ENCODE results near the gene NECAB2. TPM values are rescaled to one million over a fixed set of nuclear protein-coding genes. Genes with fewer than 3 reads are reported as not detected.

NECAB2 gene
- total RNA-seq, 1 donor from 2014 or later: 0.40 TPM

DNA sequence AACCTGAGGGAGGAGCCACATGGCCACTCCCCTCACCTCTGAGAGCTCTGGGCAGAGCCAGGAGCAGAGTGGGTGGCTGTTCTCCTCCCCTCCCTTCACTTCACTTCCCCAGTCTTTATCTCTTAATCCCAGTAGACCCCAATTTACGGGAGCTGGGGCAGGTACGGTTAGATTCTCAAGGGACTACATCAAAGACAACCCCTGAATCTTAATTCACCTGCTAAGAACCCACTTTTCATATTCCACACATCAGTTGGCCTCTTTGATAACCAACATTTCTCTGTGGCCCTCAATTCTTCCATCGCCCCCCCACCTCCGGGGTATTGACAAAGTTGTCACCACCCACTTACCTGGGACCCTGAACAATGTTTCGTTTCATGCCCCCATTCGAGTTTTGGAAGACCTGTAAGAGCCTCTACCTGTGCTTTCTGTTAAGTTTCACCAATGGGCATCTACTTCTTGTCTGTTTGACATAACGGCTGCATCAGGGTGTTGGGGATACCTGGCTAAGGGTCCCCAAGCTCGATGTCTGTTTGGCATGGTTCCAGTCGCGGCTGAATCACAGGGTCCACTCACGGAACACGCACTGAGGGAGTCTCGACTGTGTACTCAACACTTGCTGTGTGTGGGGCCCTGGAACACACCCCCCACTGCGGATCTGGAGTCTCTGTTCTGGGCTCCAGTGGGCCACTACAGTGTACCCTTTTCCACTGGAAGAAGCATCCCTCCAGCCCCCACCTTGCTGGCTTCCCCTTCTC, 46.7 kb downstream of the NECAB2 start:
- Mint-ChIP-seq H3K27ac (ENCODE audit: unreplicated experiment) (no peak overlapping the region), H3K36me3 (ENCODE audit: low read depth) (peaks cover 4% of the 10 kb centered on the region), H3K4me3 (ENCODE audit: unreplicated experiment) (no peak overlapping the region), H3K27me3 (ENCODE audit: low read depth) (peaks cover 8% of the 10 kb centered on the region), H3K9me3 (ENCODE audit: low read depth) (peaks cover 11% of the 10 kb centered on the region), H3K4me1 (ENCODE audit: low read depth) (no peaks in the 10 kb centered on the region)
- no peak for DNase-seq (ENCODE audit: low spot score)
- TF ChIP-seq, protein P1, sequence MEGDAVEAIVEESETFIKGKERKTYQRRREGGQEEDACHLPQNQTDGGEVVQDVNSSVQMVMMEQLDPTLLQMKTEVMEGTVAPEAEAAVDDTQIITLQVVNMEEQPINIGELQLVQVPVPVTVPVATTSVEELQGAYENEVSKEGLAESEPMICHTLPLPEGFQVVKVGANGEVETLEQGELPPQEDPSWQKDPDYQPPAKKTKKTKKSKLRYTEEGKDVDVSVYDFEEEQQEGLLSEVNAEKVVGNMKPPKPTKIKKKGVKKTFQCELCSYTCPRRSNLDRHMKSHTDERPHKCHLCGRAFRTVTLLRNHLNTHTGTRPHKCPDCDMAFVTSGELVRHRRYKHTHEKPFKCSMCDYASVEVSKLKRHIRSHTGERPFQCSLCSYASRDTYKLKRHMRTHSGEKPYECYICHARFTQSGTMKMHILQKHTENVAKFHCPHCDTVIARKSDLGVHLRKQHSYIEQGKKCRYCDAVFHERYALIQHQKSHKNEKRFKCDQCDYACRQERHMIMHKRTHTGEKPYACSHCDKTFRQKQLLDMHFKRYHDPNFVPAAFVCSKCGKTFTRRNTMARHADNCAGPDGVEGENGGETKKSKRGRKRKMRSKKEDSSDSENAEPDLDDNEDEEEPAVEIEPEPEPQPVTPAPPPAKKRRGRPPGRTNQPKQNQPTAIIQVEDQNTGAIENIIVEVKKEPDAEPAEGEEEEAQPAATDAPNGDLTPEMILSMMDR (IDR thresholded peaks at IDR 0.05): no peak

- TF ChIP-seq, protein P1 (IDR thresholded peaks at IDR 0.05): no peak
- Mint-ChIP-seq H3K36me3 (ENCODE audit: low read depth) (peaks cover 4% of the 10 kb centered on the region), H3K27me3 (ENCODE audit: low read depth) (peaks cover 8% of the 10 kb centered on the region), H3K27ac (ENCODE audit: unreplicated experiment) (no peak overlapping the region), H3K9me3 (ENCODE audit: low read depth) (peaks cover 11% of the 10 kb centered on the region), H3K4me1 (ENCODE audit: low read depth) (no peaks in the 10 kb centered on the region), H3K4me3 (ENCODE audit: unreplicated experiment) (no peak overlapping the region)
- DNase-seq (ENCODE audit: low spot score): no peak
These were observed 47.4 kb downstream of the NECAB2 start for GRCh38 chr16:84015399-84015798.

DNA sequence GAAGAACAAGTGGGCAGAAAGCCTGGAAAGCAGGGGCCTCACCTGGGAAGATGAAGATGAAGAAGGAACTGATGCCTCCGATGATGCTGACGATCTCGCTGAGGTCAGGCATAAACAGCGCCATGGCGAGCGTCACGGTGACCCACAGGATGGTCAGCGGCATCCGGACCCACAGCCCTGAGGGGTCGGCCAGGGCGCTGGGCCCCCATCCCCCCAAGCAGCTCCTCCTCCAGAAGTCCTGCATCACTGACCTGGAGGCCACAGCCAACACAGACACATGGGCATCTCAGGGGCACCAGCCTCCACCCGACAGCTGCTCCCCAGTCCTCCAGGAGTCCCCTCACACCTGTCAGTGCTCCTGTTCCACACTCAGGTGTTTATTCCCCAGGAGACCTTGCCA, 48.4 kb downstream of the NECAB2 start:
- Mint-ChIP-seq H3K36me3 (ENCODE audit: low read depth) (peaks cover 6% of the 10 kb centered on the region), H3K27me3 (ENCODE audit: low read depth) (peaks cover 5% of the 10 kb centered on the region), H3K9me3 (ENCODE audit: low read depth) (peaks cover 14% of the 10 kb centered on the region), H3K27ac (ENCODE audit: unreplicated experiment) (no peak overlapping the region), H3K4me1 (ENCODE audit: low read depth) (no peaks in the 10 kb centered on the region), H3K4me3 (ENCODE audit: unreplicated experiment) (no peak overlapping the region)
- TF ChIP-seq, protein P1 (IDR thresholded peaks at IDR 0.05): no peak
- no peak for DNase-seq (ENCODE audit: low spot score)

DNA sequence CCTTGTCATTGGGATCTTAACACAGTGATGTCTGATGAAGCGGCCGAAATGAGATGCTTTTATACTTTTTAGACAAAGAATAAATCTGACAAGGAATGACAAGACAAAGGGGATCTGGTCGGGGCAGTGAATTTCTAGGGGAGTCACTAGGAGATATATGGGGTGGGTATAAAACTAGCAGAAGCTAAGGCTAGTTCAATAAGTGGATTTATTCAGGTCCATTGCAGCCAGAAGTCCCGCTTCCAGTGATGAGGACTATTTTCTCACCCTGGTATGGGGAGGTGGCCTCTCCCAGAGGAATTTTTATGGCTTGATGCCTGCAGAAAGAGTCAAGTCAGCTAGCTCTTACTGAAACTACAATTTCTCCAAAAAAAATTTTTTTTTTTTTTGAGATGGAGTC, 50.7 kb downstream of the NECAB2 start:
- H3K36me3 Mint-ChIP-seq (ENCODE audit: low read depth): peaks cover 8% of the 10 kb centered on the region
- TF ChIP-seq, protein P1 (IDR thresholded peaks at IDR 0.05): no peak
- no peak overlapping the region for H3K4me3 Mint-ChIP-seq (ENCODE audit: unreplicated experiment)
- DNase-seq (ENCODE audit: low spot score): no peak
- H3K27ac Mint-ChIP-seq (ENCODE audit: unreplicated experiment): no peak overlapping the region
- peaks cover 7% of the 10 kb centered on the region for H3K27me3 Mint-ChIP-seq (ENCODE audit: low read depth)
- peaks cover 5% of the 10 kb centered on the region for H3K4me1 Mint-ChIP-seq (ENCODE audit: low read depth)
- peaks cover 22% of the 10 kb centered on the region for H3K9me3 Mint-ChIP-seq (ENCODE audit: low read depth)

- peaks cover 22% of the 10 kb centered on the region for H3K9me3 Mint-ChIP-seq (ENCODE audit: low read depth)
- H3K4me3 Mint-ChIP-seq (ENCODE audit: unreplicated experiment): no peak overlapping the region
- H3K27me3 Mint-ChIP-seq (ENCODE audit: low read depth): peaks cover 7% of the 10 kb centered on the region
- peaks cover 17% of the 10 kb centered on the region for H3K4me1 Mint-ChIP-seq (ENCODE audit: low read depth)
- TF ChIP-seq, protein P1 (IDR thresholded peaks at IDR 0.05): no peak
- H3K36me3 Mint-ChIP-seq (ENCODE audit: low read depth): peaks cover 8% of the 10 kb centered on the region
- no peak overlapping the region for H3K27ac Mint-ChIP-seq (ENCODE audit: unreplicated experiment)
- DNase-seq (ENCODE audit: low spot score): no peak
These were observed 52.3 kb downstream of the NECAB2 start for GRCh38 chr16:84020353-84020752.

Measured in chondrocyte (in vitro differentiated cells).